ENCODE measurements around the gene SNED1.

SNED1 gene

GRCh38 chr2:241018051-241018891 lies 19.9 kb downstream of the SNED1 start:
- no peaks in the 10 kb centered on the region for H3K36me3 ChIP-seq (ENCODE audit: control insufficient read depth, low read length)
- H3K4me1 ChIP-seq (ENCODE audit: control insufficient read depth, low read length), result no peaks in the 10 kb centered on the region
- no peak for TF ChIP-seq CTCF (IDR thresholded peaks at IDR 0.05; ENCODE audit: low read depth, low read length, poor library complexity, severe bottlenecking)
- TF ChIP-seq EZH2phosphoT487 (IDR thresholded peaks at IDR 0.05; ENCODE audit: borderline replicate concordance, low read length), result no peak
- no peak overlapping the region for H3K4me3 ChIP-seq (ENCODE audit: low read length)
- no peaks in the 10 kb centered on the region for H3F3A ChIP-seq (ENCODE audit: control insufficient read depth, insufficient read depth)
- no peak overlapping the region for H3K27ac ChIP-seq (ENCODE audit: low read depth, low read length)
- H3K4me2 ChIP-seq (ENCODE audit: low read length), result no peak overlapping the region
- H4K20me1 ChIP-seq (ENCODE audit: control insufficient read depth, insufficient read depth, low read depth, low read length), result no peaks in the 10 kb centered on the region
- H3K9me3 ChIP-seq (ENCODE audit: control insufficient read depth, insufficient read depth, low read length), result no peaks in the 10 kb centered on the region
- H3K79me2 ChIP-seq (ENCODE audit: control insufficient read depth, low read length), result no peaks in the 10 kb centered on the region
- no peaks in the 10 kb centered on the region for H3K27me3 ChIP-seq (ENCODE audit: control insufficient read depth, low read length)
- no peaks in the 10 kb centered on the region for H3K9me2 ChIP-seq (replicated peaks; ENCODE audit: control insufficient read depth, low read length)

GRCh38 chr2:241019441-241020139 lies 21.2 kb downstream of the SNED1 start:
- Histone ChIP-seq H3K4me3 (ENCODE audit: low read length) (no peak overlapping the region), H3K36me3 (ENCODE audit: control insufficient read depth, low read length) (no peaks in the 10 kb centered on the region), H3K4me2 (ENCODE audit: low read length) (no peak overlapping the region), H3K9me3 (ENCODE audit: control insufficient read depth, insufficient read depth, low read length) (no peaks in the 10 kb centered on the region), H3F3A (ENCODE audit: control insufficient read depth, insufficient read depth) (no peaks in the 10 kb centered on the region), H3K27me3 (ENCODE audit: control insufficient read depth, low read length) (no peaks in the 10 kb centered on the region), H3K79me2 (ENCODE audit: control insufficient read depth, low read length) (no peaks in the 10 kb centered on the region), H3K9me2 (replicated peaks; ENCODE audit: control insufficient read depth, low read length) (no peaks in the 10 kb centered on the region), H4K20me1 (ENCODE audit: control insufficient read depth, insufficient read depth, low read depth, low read length) (no peaks in the 10 kb centered on the region), H3K4me1 (ENCODE audit: control insufficient read depth, low read length) (no peaks in the 10 kb centered on the region), H3K27ac (ENCODE audit: low read depth, low read length) (no peak overlapping the region)
- no peak for TF ChIP-seq EZH2phosphoT487 (IDR thresholded peaks at IDR 0.05; ENCODE audit: borderline replicate concordance, low read length)
- TF ChIP-seq CTCF (IDR thresholded peaks at IDR 0.05; ENCODE audit: low read depth, low read length, poor library complexity, severe bottlenecking), result no peak

- no peaks in the 10 kb centered on the region for H3K4me1 ChIP-seq (ENCODE audit: control insufficient read depth, low read length)
- no peaks in the 10 kb centered on the region for H3K27me3 ChIP-seq (ENCODE audit: control insufficient read depth, low read length)
- H3F3A ChIP-seq (ENCODE audit: control insufficient read depth, insufficient read depth), result no peaks in the 10 kb centered on the region
- no peaks in the 10 kb centered on the region for H3K36me3 ChIP-seq (ENCODE audit: control insufficient read depth, low read length)
- no peak overlapping the region for H3K27ac ChIP-seq (ENCODE audit: low read depth, low read length)
- no peak overlapping the region for H3K4me3 ChIP-seq (ENCODE audit: low read length)
- H3K9me2 ChIP-seq (replicated peaks; ENCODE audit: control insufficient read depth, low read length), result no peaks in the 10 kb centered on the region
- no peaks in the 10 kb centered on the region for H4K20me1 ChIP-seq (ENCODE audit: control insufficient read depth, insufficient read depth, low read depth, low read length)
- H3K79me2 ChIP-seq (ENCODE audit: control insufficient read depth, low read length), result no peaks in the 10 kb centered on the region
- no peak overlapping the region for H3K4me2 ChIP-seq (ENCODE audit: low read length)
- H3K9me3 ChIP-seq (ENCODE audit: control insufficient read depth, insufficient read depth, low read length), result peaks cover 4% of the 10 kb centered on the region; the same call in 1 of the 2 replicates
- no peak for TF ChIP-seq CTCF (IDR thresholded peaks at IDR 0.05; ENCODE audit: low read depth, low read length, poor library complexity, severe bottlenecking)
- TF ChIP-seq EZH2phosphoT487 (IDR thresholded peaks at IDR 0.05; ENCODE audit: borderline replicate concordance, low read length), result no peak
These were observed 21.8 kb downstream of the SNED1 start for GRCh38 chr2:241020201-241020600.

All from DOHH2 (cell line).